Measurements from ENCODE around the gene CHPT1. TPM values are rescaled to one million over a fixed set of nuclear protein-coding genes. Genes with fewer than 3 reads are reported as not detected.

Gene CHPT1
- total RNA-seq, 1 donor from 2014 or later = 28.1 TPM

- no peak for DNase-seq (ENCODE audit: extremely low read depth, low read depth, low spot score)
These were observed 62.1 kb downstream of the CHPT1 start for GRCh38 chr12:101759396-101760047.

GRCh38 chr12:101761350-101761749 lies 63.9 kb downstream of the CHPT1 start:
- no peak for DNase-seq (ENCODE audit: extremely low read depth, low read depth, low spot score)

GRCh38 chr12:101761781-101762180 lies 64.3 kb downstream of the CHPT1 start:
- no peak for DNase-seq (ENCODE audit: extremely low read depth, low read depth, low spot score)

GRCh38 chr12:101763246-101763931 lies 65.9 kb downstream of the CHPT1 start:
- no peak for DNase-seq (ENCODE audit: extremely low read depth, low read depth, low spot score)

GRCh38 chr12:101764051-101764792 lies 66.8 kb downstream of the CHPT1 start:
- no peak for DNase-seq (ENCODE audit: extremely low read depth, low read depth, low spot score)

GRCh38 chr12:101767537-101767936 lies 70.1 kb downstream of the CHPT1 start:
- no peak for DNase-seq (ENCODE audit: extremely low read depth, low read depth, low spot score)

GRCh38 chr12:101768781-101769180 lies 71.3 kb downstream of the CHPT1 start:
- DNase-seq (ENCODE audit: extremely low read depth, low read depth, low spot score) = no peak

- no peak for DNase-seq (ENCODE audit: extremely low read depth, low read depth, low spot score)
These were observed 72.4 kb downstream of the CHPT1 start for GRCh38 chr12:101769865-101770264.

- no peak for DNase-seq (ENCODE audit: extremely low read depth, low read depth, low spot score)
These were observed 74.8 kb downstream of the CHPT1 start for GRCh38 chr12:101772012-101772775.

GRCh38 chr12:101773650-101774162 lies 76.3 kb downstream of the CHPT1 start:
- no peak for DNase-seq (ENCODE audit: extremely low read depth, low read depth, low spot score)

- no peak for DNase-seq (ENCODE audit: extremely low read depth, low read depth, low spot score)
These were observed 78.4 kb downstream of the CHPT1 start for GRCh38 chr12:101775816-101776215.

GRCh38 chr12:101777485-101777884 lies 80.0 kb downstream of the CHPT1 start:
- DNase-seq (ENCODE audit: extremely low read depth, low read depth, low spot score) = no peak

- DNase-seq (ENCODE audit: extremely low read depth, low read depth, low spot score) = no peak
These were observed 80.5 kb downstream of the CHPT1 start for GRCh38 chr12:101777978-101778377.

Other genes with a start within 250 kb of the CHPT1 start
- not detected in 2 replicates for gene SPIC, start 222.3 kb upstream of the CHPT1 start, total RNA-seq
- not detected in 2 replicates for gene MYBPC1, start 102.7 kb upstream of the CHPT1 start, total RNA-seq
- 2.0 TPM in 1 of 2 replicates, not detected in the other for gene SYCP3, start 41.8 kb downstream of the CHPT1 start, total RNA-seq
- gene GNPTAB, start 133.3 kb downstream of the CHPT1 start, total RNA-seq = 38.3 and 44.7 TPM in 2 replicates
- 40.7 and 50.1 TPM in 2 replicates for gene DRAM1, start 179.9 kb downstream of the CHPT1 start, total RNA-seq

All from glomerular endothelial cell (primary cell).